Endothelial cell of umbilical vein (primary cell): Measurements from ENCODE around the gene C4orf50. TPM values are rescaled to one million over a fixed set of nuclear protein-coding genes. Genes with fewer than 3 reads are reported as not detected.

ENCODE experiments used
- BruUV-seq: library from RNA; stranded (reverse); fragments of 400-500 nt; replicated peaks from 2 replicates; lab custom pipeline; 2021; lab: Mats Ljungman, UMichigan
- CTCF ChIA-PET: fragments of 300-600, 350-600 bp; sonication (Branson Sonifier 250); formaldehyde crosslinking; loops from one replicate; lab custom pipeline; 2021; ENCODE audit warnings: antibody characterized with exemption, inconsistent platforms; lab: Charles Lee
- POLR2A ChIA-PET: fragments of 300-600, 350-600 bp; sonication (Branson Sonifier 250); formaldehyde crosslinking; loops from one replicate; lab custom pipeline; 2021; ENCODE audit warnings: antibody characterized with exemption, inconsistent platforms; lab: Charles Lee
- DNase-seq: peaks from one replicate; pipeline ENCODE4 v3.0.0-alpha.2; 2011; ENCODE audit warnings: low read depth, low spot score
- FAIRE-seq: peaks from 2 replicates; lab custom pipeline; 2011; peaks lifted over from hg19 to GRCh38; lab: Jason Lieb, UNC
- H2AFZ ChIP-seq: 2 replicates; pipeline ENCODE4 v1.6.0; 2012; ENCODE audit warnings: low read depth, low read length, control low read depth, inconsistent platforms
- H3K27ac ChIP-seq: 2 replicates; pipeline ENCODE4 v1.5.1; 2011; ENCODE audit warnings: low read depth, mild to moderate bottlenecking, control low read depth, low read length, moderate library complexity; ENCODE audit not compliant: insufficient read depth
- H3K27me3 ChIP-seq, 2 experiments: 2 replicates each; pipeline versions ENCODE4 v1.6.0 to v1.6.1; 2011; ENCODE audit warnings: low read length in 2 of 2, mixed read lengths in 1 of 2; ENCODE audit not compliant: control insufficient read depth in 2 of 2, insufficient read depth in 2 of 2
- H3K36me3 ChIP-seq, 2 experiments: 2 replicates in 1 of 2; 3 replicates in 1 of 2; pipeline ENCODE4 v1.5.1; 2011; ENCODE audit warnings: low read length in 2 of 2, mild to moderate bottlenecking in 1 of 2, moderate library complexity in 1 of 2; ENCODE audit not compliant: control insufficient read depth in 2 of 2, insufficient read depth in 2 of 2; ENCODE audit errors: extremely low read depth in 1 of 2
- H3K4me1 ChIP-seq: 3 replicates; pipeline ENCODE4 v1.5.1; 2011; ENCODE audit warnings: mild to moderate bottlenecking, low read length; ENCODE audit not compliant: control insufficient read depth, insufficient read depth; ENCODE audit errors: extremely low read depth
- H3K4me2 ChIP-seq: 2 replicates; pipeline ENCODE4 v1.6.1; 2011; ENCODE audit warnings: low read length, control low read depth, mixed read lengths; ENCODE audit not compliant: insufficient read depth
- H3K4me3 ChIP-seq, 3 experiments: fragments of 200-600 bp in 1 of 3; sonication (generic), shearing (Covaris generic) in 1 of 3; replicated peaks in 1 of 3; 2 replicates each; pipeline ENCODE4 v1.5.1; 2011 to 2016; ENCODE audit warnings: control low read depth in 3 of 3, low read length in 3 of 3, mild to moderate bottlenecking in 2 of 3, inconsistent platforms in 1 of 3, low read depth in 1 of 3, moderate library complexity in 1 of 3; ENCODE audit not compliant: insufficient read depth in 1 of 3
- H3K79me2 ChIP-seq: 2 replicates; pipeline ENCODE4 v1.6.0; 2012; ENCODE audit warnings: low read length, inconsistent platforms; ENCODE audit not compliant: control insufficient read depth, insufficient read depth
- H3K9ac ChIP-seq: replicated peaks from 2 replicates; pipeline ENCODE3; 2011; ENCODE audit warnings: low read length, control low read depth; ENCODE audit not compliant: insufficient read depth; ENCODE audit errors: extremely low read depth
- H3K9me1 ChIP-seq: replicated peaks from 3 replicates; pipeline ENCODE4 v1.6.0; 2011; ENCODE audit warnings: mild to moderate bottlenecking, low read length; ENCODE audit not compliant: control insufficient read depth, insufficient read depth; ENCODE audit errors: extremely low read depth
- H3K9me3 ChIP-seq: replicated peaks from 2 replicates; pipeline ENCODE4 v1.5.1; 2012; ENCODE audit warnings: low read length, inconsistent platforms; ENCODE audit not compliant: control insufficient read depth, insufficient read depth
- H4K20me1 ChIP-seq: replicated peaks from 2 replicates; pipeline ENCODE3; 2011; ENCODE audit warnings: mild to moderate bottlenecking, low read length; ENCODE audit not compliant: control insufficient read depth, insufficient read depth; ENCODE audit errors: extremely low read depth
- CTCF ChIP-seq, 2 donors: IDR thresholded peaks; 1 replicate in 1 of 2; 2 replicates in 1 of 2; pipeline ENCODE4 v1.5.1; 2011; ENCODE audit warnings: low read length in 2 of 2, mild to moderate bottlenecking in 2 of 2, moderate library complexity in 2 of 2, control low read depth in 1 of 2, inconsistent platforms in 1 of 2, low read depth in 1 of 2; ENCODE audit not compliant: insufficient read depth in 1 of 2; ENCODE audit errors: extremely low read depth in 1 of 2
- EZH2 ChIP-seq: IDR thresholded peaks from 2 replicates; pipeline ENCODE4 v1.6.1; 2012; ENCODE audit warnings: borderline replicate concordance, low read depth, mild to moderate bottlenecking, moderate library complexity, low read length, inconsistent platforms; ENCODE audit not compliant: severe bottlenecking
- FOS ChIP-seq: IDR thresholded peaks from 2 replicates; pipeline ENCODE4 v1.6.1; 2011; ENCODE audit warnings: mild to moderate bottlenecking, low read length, moderate library complexity, borderline replicate concordance; ENCODE audit not compliant: insufficient read depth
- GATA2 ChIP-seq: IDR thresholded peaks from 2 replicates; pipeline ENCODE4 v1.7.0; 2011; ENCODE audit warnings: low read depth, mild to moderate bottlenecking, moderate library complexity, mixed read lengths, low read length; ENCODE audit not compliant: insufficient read length, insufficient read depth
- JUN ChIP-seq: IDR thresholded peaks from 2 replicates; pipeline ENCODE4 v1.6.1; 2011; ENCODE audit warnings: borderline replicate concordance, low read depth; ENCODE audit not compliant: insufficient read length, insufficient read depth
- POLR2A ChIP-seq: IDR thresholded peaks from 2 replicates; pipeline ENCODE4 v1.6.1; 2012; ENCODE audit warnings: low read depth, mild to moderate bottlenecking, control low read depth, low read length
- POLR2AphosphoS5 ChIP-seq: IDR thresholded peaks from 2 replicates; pipeline ENCODE4 v1.6.1; 2012; ENCODE audit warnings: low read depth, mild to moderate bottlenecking, control low read depth, low read length, moderate library complexity; ENCODE audit not compliant: insufficient read depth
- dilution Hi-C: fragments of 300-500 bp; cut with MboI; formaldehyde crosslinking; loops from one replicate; pipeline ENCODE4 v1.15.0; 2019; ENCODE audit warnings: low sequenced_read_pairs; ENCODE audit not compliant: extremely low pct_ligation_motif_present
- intact Hi-C: fragments of 100-400 bp; cut with micrococcal nuclease; formaldehyde crosslinking; loops from one replicate; pipeline ENCODE4 v1.10.0; 2022
- polyA plus RNA-seq, 4 experiments: library from polyadenylated mRNA; depleted of rRNA in 3 of 4; stranded (reverse) in 3 of 4; unstranded in 1 of 4; fragments of >200 nt; gene quantifications; 2 replicates each; pipeline versions ENCODE4 v1.2.1 to v1.2.3, GENCODE V29; 2011 to 2012; ENCODE audit warnings: missing spikeins in 1 of 4
- total RNA-seq: library from RNA; stranded (reverse); gene quantifications from 2 replicates; pipeline ENCODE4 v1.2.3, GENCODE V29; 2021
- TF ChIP-seq, protein P1 (sequence below): IDR thresholded peaks from 2 replicates; pipeline ENCODE4 v1.6.1; 2011; ENCODE audit not compliant: insufficient read depth, insufficient read length

Gene C4orf50
- total and polyA plus RNA-seq, 2 donors (not counting 3 experiments of a cell fraction or from before 2014, with no cell fraction given), result not detected

- ChIA-PET POLR2A (no interaction called here), CTCF (no interaction called here)
- FAIRE-seq (no peak), DNase-seq (no peak)
- Histone ChIP-seq H2AFZ (no peak overlapping the region), H3K4me2 (no peak overlapping the region), H3K79me2 (no peaks in the 10 kb centered on the region), H3K9me3 (no peaks in the 10 kb centered on the region), H3K9me1 (no peaks in the 10 kb centered on the region), H3K9ac (no peak overlapping the region), H4K20me1 (no peaks in the 10 kb centered on the region), H3K4me1 (no peaks in the 10 kb centered on the region), H3K36me3 (no peaks in the 10 kb centered on the region), H3K27ac (no peak overlapping the region), H3K4me3 (no peak overlapping the region), H3K27me3 (no peaks in the 10 kb centered on the region)
- dilution Hi-C loops (no loop called here), intact Hi-C loops (no loop called here)
- no peak for TF ChIP-seq FOS
- no peak for TF ChIP-seq EZH2
- TF ChIP-seq POLR2A, result no peak
- TF ChIP-seq, protein P1, sequence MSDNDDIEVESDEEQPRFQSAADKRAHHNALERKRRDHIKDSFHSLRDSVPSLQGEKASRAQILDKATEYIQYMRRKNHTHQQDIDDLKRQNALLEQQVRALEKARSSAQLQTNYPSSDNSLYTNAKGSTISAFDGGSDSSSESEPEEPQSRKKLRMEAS, result no peak
- no peak for TF ChIP-seq GATA2
- no peak for TF ChIP-seq POLR2AphosphoS5
- BruUV-seq, result no TSS peak
These were observed 152.2 kb downstream of the C4orf50 start for GRCh38 chr4:5865896-5866599.

- ChIA-PET CTCF (no interaction called here), POLR2A (no interaction called here)
- Histone ChIP-seq H3K9me1 (no peaks in the 10 kb centered on the region), H3K27me3 (no peaks in the 10 kb centered on the region), H4K20me1 (no peaks in the 10 kb centered on the region), H3K4me1 (no peaks in the 10 kb centered on the region), H3K4me3 (no peak overlapping the region), H2AFZ (no peak overlapping the region), H3K27ac (no peak overlapping the region), H3K36me3 (no peaks in the 10 kb centered on the region), H3K9me3 (no peaks in the 10 kb centered on the region), H3K9ac (no peak overlapping the region), H3K4me2 (no peak overlapping the region), H3K79me2 (no peaks in the 10 kb centered on the region)
- no TSS peak for BruUV-seq
- peak; percentile 44 for DNase-seq
- TF ChIP-seq JUN (no peak), CTCF (IDR thresholded peaks at IDR 0.05; ENCODE audit: extremely low read depth in 1 of 2, insufficient read depth in 1 of 2, low read depth in 1 of 2, low read length in 2 of 2) (no peak), EZH2 (no peak), FOS (peak; percentile 88), POLR2AphosphoS5 (no peak)
- no peak for FAIRE-seq
- dilution Hi-C loops, result no loop called here
- intact Hi-C loops, result no loop called here
These were observed 154.6 kb downstream of the C4orf50 start for GRCh38 chr4:5863461-5864113.
